Neural progenitor cell (in vitro differentiated cells): ENCODE results near the gene WWOX. TPM values are rescaled to one million over a fixed set of nuclear protein-coding genes. Genes with fewer than 3 reads are reported as not detected.

Source experiments
- DNase-seq: peaks from one replicate; pipeline ENCODE4 v3.0.0-alpha.2; 2016; ENCODE audit warnings: low spot score
- H2AFZ ChIP-seq: fragments of 200-600 bp; sonication (generic); replicated peaks from 2 replicates; pipeline ENCODE4 v1.6.1; 2016; ENCODE audit warnings: antibody characterized with exemption
- H3F3A ChIP-seq: fragments of 200-600 bp; sonication (generic); 2 replicates; pipeline ENCODE4 v1.6.1; 2016; ENCODE audit warnings: antibody characterized with exemption, low read depth
- H3K27ac ChIP-seq: fragments of 200-600 bp; sonication (generic); 2 replicates; pipeline ENCODE4 v1.5.1; 2016; ENCODE audit warnings: mild to moderate bottlenecking
- H3K27me3 ChIP-seq: fragments of 200-600 bp; sonication (generic); 2 replicates; pipeline ENCODE4 v1.6.1; 2016; ENCODE audit warnings: mild to moderate bottlenecking, moderate library complexity
- H3K36me3 ChIP-seq: fragments of 200-600 bp; sonication (generic); 2 replicates; pipeline ENCODE4 v1.5.1; 2016
- H3K4me1 ChIP-seq: fragments of 200-600 bp; sonication (generic); 2 replicates; pipeline ENCODE4 v1.6.1; 2016; ENCODE audit warnings: mixed run types
- H3K4me2 ChIP-seq: fragments of 200-600 bp; sonication (generic); 2 replicates; pipeline ENCODE4 v1.6.1; 2016
- H3K4me3 ChIP-seq: fragments of 200-600 bp; sonication (generic); 2 replicates; pipeline ENCODE4 v1.5.1; 2016
- H3K79me2 ChIP-seq: fragments of 200-600 bp; sonication (generic); 2 replicates; pipeline ENCODE4 v1.6.1; 2016; ENCODE audit warnings: low read depth
- H3K9ac ChIP-seq: fragments of 200-600 bp; sonication (generic); 2 replicates; pipeline ENCODE4 v1.6.1; 2016
- H3K9me3 ChIP-seq: fragments of 200-600 bp; sonication (generic); 2 replicates; pipeline ENCODE4 v1.5.1; 2016; ENCODE audit warnings: low read depth
- H4K20me1 ChIP-seq: fragments of 200-600 bp; sonication (generic); 2 replicates; pipeline ENCODE4 v1.6.1; 2016; ENCODE audit warnings: low read depth
- H3K27ac Mint-ChIP-seq: 3 replicates; pipeline ENCODE4 v1.8.0; 2021; ENCODE audit warnings: mixed read lengths
- H3K27me3 Mint-ChIP-seq: 2 replicates; pipeline ENCODE4 v1.8.0; 2022; ENCODE audit warnings: low read depth, mild to moderate bottlenecking, inconsistent platforms, moderate library complexity, mixed read lengths; ENCODE audit not compliant: insufficient read depth
- H3K36me3 Mint-ChIP-seq: 3 replicates; pipeline ENCODE4 v1.8.0; 2021; ENCODE audit warnings: mixed read lengths
- H3K4me1 Mint-ChIP-seq: 3 replicates; pipeline ENCODE4 v1.8.0; 2021; ENCODE audit warnings: mixed read lengths
- H3K4me3 Mint-ChIP-seq: 3 replicates; pipeline ENCODE4 v1.8.0; 2021; ENCODE audit warnings: mild to moderate bottlenecking, moderate library complexity, mixed read lengths
- H3K9me3 Mint-ChIP-seq: 3 replicates; pipeline ENCODE4 v1.8.0; 2020; ENCODE audit warnings: mixed read lengths
- EZH2 ChIP-seq: fragments of 200-600 bp; sonication (generic); IDR thresholded peaks from 2 replicates; pipeline ENCODE4 v1.6.1; 2017; ENCODE audit warnings: antibody characterized with exemption, mild to moderate bottlenecking, moderate library complexity
- EZH2phosphoT487 ChIP-seq: fragments of 200-600 bp; sonication (generic); IDR thresholded peaks from 2 replicates; pipeline ENCODE4 v1.6.1; 2017; ENCODE audit warnings: antibody characterized with exemption
- total RNA-seq: library from RNA; depleted of rRNA; stranded (reverse); fragments of >200 nt; gene quantifications from 2 replicates; pipeline ENCODE4 v1.2.3, GENCODE V29; 2015; ENCODE audit warnings: low replicate concordance
- TF ChIP-seq, protein P1 (sequence below): fragments of 200-600 bp; sonication (generic); IDR thresholded peaks from 2 replicates; pipeline ENCODE4 v1.5.1; 2017; ENCODE audit warnings: antibody characterized with exemption, mild to moderate bottlenecking

WWOX gene
- total RNA-seq, 1 donor from 2014 or later = 63.7 TPM

- Histone ChIP-seq H3K36me3 (no peaks in the 10 kb centered on the region), H3K4me2 (no peak overlapping the region), H3F3A (no peaks in the 10 kb centered on the region), H3K4me3 (no peak overlapping the region), H3K4me1 (peaks cover 22% of the 10 kb centered on the region), H4K20me1 (no peaks in the 10 kb centered on the region), H3K27ac (no peak overlapping the region), H3K9ac (no peak overlapping the region), H3K79me2 (no peaks in the 10 kb centered on the region), H3K27me3 (no peaks in the 10 kb centered on the region), H2AFZ (no peak overlapping the region), H3K9me3 (no peaks in the 10 kb centered on the region)
- Mint-ChIP-seq H3K27me3 (no peaks in the 10 kb centered on the region), H3K36me3 (no peaks in the 10 kb centered on the region), H3K4me1 (peaks cover 36% of the 10 kb centered on the region), H3K27ac (no peak overlapping the region), H3K4me3 (no peak overlapping the region), H3K9me3 (no peaks in the 10 kb centered on the region)
- no peak for DNase-seq
- TF ChIP-seq EZH2 (no peak), EZH2phosphoT487 (no peak)
- TF ChIP-seq, protein P1, sequence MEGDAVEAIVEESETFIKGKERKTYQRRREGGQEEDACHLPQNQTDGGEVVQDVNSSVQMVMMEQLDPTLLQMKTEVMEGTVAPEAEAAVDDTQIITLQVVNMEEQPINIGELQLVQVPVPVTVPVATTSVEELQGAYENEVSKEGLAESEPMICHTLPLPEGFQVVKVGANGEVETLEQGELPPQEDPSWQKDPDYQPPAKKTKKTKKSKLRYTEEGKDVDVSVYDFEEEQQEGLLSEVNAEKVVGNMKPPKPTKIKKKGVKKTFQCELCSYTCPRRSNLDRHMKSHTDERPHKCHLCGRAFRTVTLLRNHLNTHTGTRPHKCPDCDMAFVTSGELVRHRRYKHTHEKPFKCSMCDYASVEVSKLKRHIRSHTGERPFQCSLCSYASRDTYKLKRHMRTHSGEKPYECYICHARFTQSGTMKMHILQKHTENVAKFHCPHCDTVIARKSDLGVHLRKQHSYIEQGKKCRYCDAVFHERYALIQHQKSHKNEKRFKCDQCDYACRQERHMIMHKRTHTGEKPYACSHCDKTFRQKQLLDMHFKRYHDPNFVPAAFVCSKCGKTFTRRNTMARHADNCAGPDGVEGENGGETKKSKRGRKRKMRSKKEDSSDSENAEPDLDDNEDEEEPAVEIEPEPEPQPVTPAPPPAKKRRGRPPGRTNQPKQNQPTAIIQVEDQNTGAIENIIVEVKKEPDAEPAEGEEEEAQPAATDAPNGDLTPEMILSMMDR = no peak
Observed at GRCh38 chr16:79137426-79137939, 1038.0 kb downstream of the WWOX start.

GRCh38 chr16:79139799-79140198, 1040.3 kb downstream of the WWOX start:
- H2AFZ ChIP-seq = no peak overlapping the region
- DNase-seq = no peak
- H4K20me1 ChIP-seq = no peaks in the 10 kb centered on the region
- H3F3A ChIP-seq = no peaks in the 10 kb centered on the region
- TF ChIP-seq EZH2 = no peak
- H3K4me3 Mint-ChIP-seq = no peak overlapping the region
- no peaks in the 10 kb centered on the region for H3K36me3 ChIP-seq
- no peak overlapping the region for H3K27ac ChIP-seq
- no peak overlapping the region for H3K4me2 ChIP-seq
- H3K9ac ChIP-seq = no peak overlapping the region
- no peaks in the 10 kb centered on the region for H3K36me3 Mint-ChIP-seq
- peak overlapping the region; percentile 33 for H3K27ac Mint-ChIP-seq
- H3K9me3 ChIP-seq = no peaks in the 10 kb centered on the region
- no peak overlapping the region for H3K4me3 ChIP-seq
- H3K4me1 Mint-ChIP-seq = peaks cover 26% of the 10 kb centered on the region
- H3K79me2 ChIP-seq = no peaks in the 10 kb centered on the region
- no peaks in the 10 kb centered on the region for H3K9me3 Mint-ChIP-seq
- H3K27me3 Mint-ChIP-seq = no peaks in the 10 kb centered on the region
- H3K27me3 ChIP-seq = no peaks in the 10 kb centered on the region
- peaks cover 22% of the 10 kb centered on the region for H3K4me1 ChIP-seq

DNA sequence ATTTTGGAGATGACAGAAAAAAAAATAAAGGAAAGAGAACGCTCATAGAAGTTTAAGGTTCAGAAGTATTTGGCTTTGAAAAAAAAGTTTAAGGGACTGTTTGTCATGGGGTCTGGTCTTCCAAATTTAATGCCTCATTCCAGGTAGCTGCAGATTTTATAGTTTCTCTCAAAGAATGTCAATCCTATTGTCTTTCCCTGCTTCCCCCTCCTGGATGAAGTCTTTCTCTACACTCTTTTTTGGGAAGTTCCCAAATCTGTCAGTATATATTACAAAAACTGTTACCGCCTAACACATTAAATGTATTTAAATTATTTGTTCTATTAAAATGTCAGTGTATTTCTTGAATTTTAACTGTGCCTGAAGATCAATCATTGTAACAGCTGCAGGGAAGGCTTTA, 1043.6 kb downstream of the WWOX start:
- Histone ChIP-seq H3K9me3 (no peaks in the 10 kb centered on the region), H3K79me2 (no peaks in the 10 kb centered on the region), H3K4me1 (peaks cover 16% of the 10 kb centered on the region), H3K27me3 (no peaks in the 10 kb centered on the region), H3K27ac (no peak overlapping the region), H3K36me3 (no peaks in the 10 kb centered on the region), H3K9ac (no peak overlapping the region), H3K4me2 (no peak overlapping the region), H2AFZ (no peak overlapping the region), H3K4me3 (no peak overlapping the region), H4K20me1 (no peaks in the 10 kb centered on the region), H3F3A (no peaks in the 10 kb centered on the region)
- Mint-ChIP-seq H3K27me3 (no peaks in the 10 kb centered on the region), H3K4me1 (peaks cover 16% of the 10 kb centered on the region), H3K36me3 (no peaks in the 10 kb centered on the region), H3K4me3 (no peak overlapping the region), H3K9me3 (no peaks in the 10 kb centered on the region), H3K27ac (no peak overlapping the region)
- DNase-seq = no peak
- TF ChIP-seq EZH2phosphoT487 (no peak), EZH2 (no peak)
- TF ChIP-seq, protein P1 = no peak

DNA sequence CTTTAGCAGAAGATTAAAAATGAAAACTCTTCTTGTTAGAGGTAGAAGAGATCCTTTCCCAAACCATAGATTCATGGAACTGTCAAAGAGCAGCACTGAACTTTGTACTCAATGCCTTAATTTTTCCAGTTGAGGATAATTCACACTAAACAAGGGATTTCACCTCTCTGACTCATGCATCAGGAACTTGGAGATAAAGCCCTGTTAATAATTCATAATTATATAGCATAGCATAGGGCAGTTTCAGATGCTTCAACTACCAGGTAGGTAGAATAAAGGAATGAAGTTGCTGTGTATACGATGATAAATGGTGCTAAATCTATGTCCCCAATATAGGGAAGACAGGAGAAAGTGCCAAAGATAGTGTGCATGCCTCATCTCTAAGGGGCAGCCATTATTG, 1050.7 kb downstream of the WWOX start:
- H3F3A ChIP-seq = no peaks in the 10 kb centered on the region
- no peak overlapping the region for H3K4me2 ChIP-seq
- Mint-ChIP-seq H3K4me3 (no peak overlapping the region), H3K36me3 (peaks cover 2% of the 10 kb centered on the region), H3K27me3 (peaks cover 3% of the 10 kb centered on the region), H3K9me3 (no peaks in the 10 kb centered on the region), H3K4me1 (peaks cover 26% of the 10 kb centered on the region), H3K27ac (no peak overlapping the region)
- H3K4me1 ChIP-seq = peaks cover 11% of the 10 kb centered on the region
- H3K27ac ChIP-seq = no peak overlapping the region
- DNase-seq = no peak
- no peaks in the 10 kb centered on the region for H4K20me1 ChIP-seq
- TF ChIP-seq, protein P1 = no peak
- TF ChIP-seq EZH2phosphoT487 (no peak), EZH2 (no peak)
- no peak overlapping the region for H2AFZ ChIP-seq
- no peak overlapping the region for H3K4me3 ChIP-seq
- no peaks in the 10 kb centered on the region for H3K36me3 ChIP-seq
- no peaks in the 10 kb centered on the region for H3K79me2 ChIP-seq
- H3K9me3 ChIP-seq = no peaks in the 10 kb centered on the region
- no peak overlapping the region for H3K9ac ChIP-seq
- H3K27me3 ChIP-seq = no peaks in the 10 kb centered on the region
